ENCODE results near the gene ZBTB12. TPM values are rescaled to one million over a fixed set of nuclear protein-coding genes. Genes with fewer than 3 reads are reported as not detected.
"Not testable (repeated sequence)": the region's sequence is repeated elsewhere in the genome, so short reads cannot be mapped to it uniquely, and the experiment has no call there.

Gene ZBTB12
- total RNA-seq, 1 donor from 2014 or later: 3.5 TPM

DNA sequence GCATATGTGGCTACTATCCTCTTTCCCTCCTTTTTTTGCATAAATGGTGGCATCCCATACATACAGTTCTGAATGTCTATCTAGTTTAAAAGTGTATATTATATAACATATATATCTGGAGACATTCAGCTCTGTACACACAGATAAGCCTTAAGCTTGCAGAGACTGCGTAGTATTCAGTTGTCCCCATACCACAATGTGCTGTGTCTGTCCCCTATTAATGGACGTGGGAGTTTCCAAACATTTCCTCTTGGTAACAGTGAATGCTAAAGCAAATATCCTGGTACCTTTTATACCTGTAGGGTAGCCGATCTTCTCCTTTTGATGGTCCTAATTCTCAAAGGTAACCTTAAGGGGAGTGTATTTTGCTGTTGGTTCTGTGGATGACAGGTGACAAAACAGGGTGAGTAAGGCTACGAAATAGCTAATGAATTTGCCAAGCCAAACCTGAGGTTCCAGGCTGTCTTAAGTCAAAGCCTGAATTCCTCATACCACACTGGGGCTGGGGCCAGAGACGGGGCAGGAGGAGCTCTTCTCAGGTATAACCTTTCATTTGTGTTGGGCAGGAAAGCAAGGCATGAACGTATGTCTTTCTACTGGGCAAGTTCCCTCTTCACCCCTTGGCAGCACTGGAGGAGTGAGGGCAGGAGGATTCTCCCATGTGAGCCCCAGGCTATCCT, 17.9 kb upstream of the ZBTB12 start:
- Histone ChIP-seq H3K36me3 (no peaks in the 10 kb centered on the region), H3K4me1 (peaks cover 12% of the 10 kb centered on the region), H3K4me3 (no peak overlapping the region), H3K9me3 (no peaks in the 10 kb centered on the region), H3K27ac (peak overlapping the region; percentile 6), H3K27me3 (no peaks in the 10 kb centered on the region)
- TF ChIP-seq, protein P1, sequence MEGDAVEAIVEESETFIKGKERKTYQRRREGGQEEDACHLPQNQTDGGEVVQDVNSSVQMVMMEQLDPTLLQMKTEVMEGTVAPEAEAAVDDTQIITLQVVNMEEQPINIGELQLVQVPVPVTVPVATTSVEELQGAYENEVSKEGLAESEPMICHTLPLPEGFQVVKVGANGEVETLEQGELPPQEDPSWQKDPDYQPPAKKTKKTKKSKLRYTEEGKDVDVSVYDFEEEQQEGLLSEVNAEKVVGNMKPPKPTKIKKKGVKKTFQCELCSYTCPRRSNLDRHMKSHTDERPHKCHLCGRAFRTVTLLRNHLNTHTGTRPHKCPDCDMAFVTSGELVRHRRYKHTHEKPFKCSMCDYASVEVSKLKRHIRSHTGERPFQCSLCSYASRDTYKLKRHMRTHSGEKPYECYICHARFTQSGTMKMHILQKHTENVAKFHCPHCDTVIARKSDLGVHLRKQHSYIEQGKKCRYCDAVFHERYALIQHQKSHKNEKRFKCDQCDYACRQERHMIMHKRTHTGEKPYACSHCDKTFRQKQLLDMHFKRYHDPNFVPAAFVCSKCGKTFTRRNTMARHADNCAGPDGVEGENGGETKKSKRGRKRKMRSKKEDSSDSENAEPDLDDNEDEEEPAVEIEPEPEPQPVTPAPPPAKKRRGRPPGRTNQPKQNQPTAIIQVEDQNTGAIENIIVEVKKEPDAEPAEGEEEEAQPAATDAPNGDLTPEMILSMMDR (IDR thresholded peaks at IDR 0.05): no peak
- intact Hi-C loops (cut with DNase I): no loop called here
- DNase-seq (no peak), ATAC-seq (no peak)

DNA sequence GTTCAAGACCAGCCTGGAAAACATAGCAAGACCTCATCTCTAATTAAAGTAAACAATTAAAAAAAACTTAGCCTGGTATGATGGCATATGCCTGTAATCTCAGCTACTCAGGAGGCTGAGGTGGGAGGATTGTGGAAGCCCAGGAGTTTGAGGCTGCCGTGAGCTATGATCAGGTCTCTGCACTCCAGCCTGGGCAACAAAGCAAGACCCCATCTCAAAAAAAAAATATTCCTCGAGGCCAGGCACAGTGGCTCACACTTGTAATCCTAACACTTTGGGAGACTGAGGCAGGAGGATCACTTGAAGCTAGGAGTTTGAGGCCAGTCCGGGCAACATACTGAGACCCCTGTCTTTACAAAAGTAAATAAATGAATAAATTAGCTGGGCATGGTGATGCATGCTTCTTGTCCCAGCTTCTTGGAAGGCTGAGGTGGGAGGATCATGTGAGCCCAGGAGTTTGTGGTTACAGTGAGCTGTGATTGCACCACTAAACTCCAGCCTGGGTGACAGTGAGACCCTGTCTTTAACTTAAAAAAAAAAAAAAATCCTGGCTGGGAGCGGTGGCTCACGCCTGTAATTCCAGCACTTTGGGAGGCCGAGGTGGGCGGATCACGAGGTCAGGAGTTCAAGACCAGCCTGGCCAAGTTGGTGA, 16.3 kb upstream of the ZBTB12 start:
- Histone ChIP-seq H3K9me3 (no peaks in the 10 kb centered on the region), H3K27ac (no peak overlapping the region), H3K4me3 (no peak overlapping the region), H3K27me3 (no peaks in the 10 kb centered on the region), H3K36me3 (no peaks in the 10 kb centered on the region), H3K4me1 (peaks cover 12% of the 10 kb centered on the region)
- DNase-seq (no peak), ATAC-seq (no peak)
- TF ChIP-seq, protein P1 (IDR thresholded peaks at IDR 0.05): no peak
- intact Hi-C loops (cut with DNase I): no loop called here

DNA sequence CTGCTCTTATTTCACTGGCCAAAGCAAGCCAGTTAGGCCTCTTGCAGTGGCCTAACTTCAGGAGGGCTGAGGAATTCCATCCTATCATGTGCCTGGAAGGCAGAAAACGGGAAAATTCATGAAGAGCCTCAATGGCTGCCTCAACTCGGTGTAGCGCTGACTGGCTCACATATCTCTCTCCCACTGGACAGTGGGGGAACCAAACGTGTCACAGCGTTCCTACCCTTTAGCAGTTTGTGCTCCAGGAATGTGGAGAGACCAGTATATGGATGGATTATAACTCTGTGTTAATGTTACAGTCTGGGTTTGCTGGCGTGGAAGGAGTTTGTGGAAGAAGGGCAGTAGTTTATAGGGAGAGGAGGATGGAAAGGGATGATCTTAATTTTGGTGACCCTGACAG, 13.9 kb upstream of the ZBTB12 start:
- TF ChIP-seq, protein P1 (IDR thresholded peaks at IDR 0.05): no peak
- H3K27ac ChIP-seq: no peak overlapping the region
- no peaks in the 10 kb centered on the region for H3K36me3 ChIP-seq
- DNase-seq (no peak), ATAC-seq (no peak)
- no peaks in the 10 kb centered on the region for H3K27me3 ChIP-seq
- H3K4me1 ChIP-seq: peaks cover 8% of the 10 kb centered on the region
- intact Hi-C loops (cut with DNase I): no loop called here
- no peaks in the 10 kb centered on the region for H3K9me3 ChIP-seq
- H3K4me3 ChIP-seq: no peak overlapping the region

DNA sequence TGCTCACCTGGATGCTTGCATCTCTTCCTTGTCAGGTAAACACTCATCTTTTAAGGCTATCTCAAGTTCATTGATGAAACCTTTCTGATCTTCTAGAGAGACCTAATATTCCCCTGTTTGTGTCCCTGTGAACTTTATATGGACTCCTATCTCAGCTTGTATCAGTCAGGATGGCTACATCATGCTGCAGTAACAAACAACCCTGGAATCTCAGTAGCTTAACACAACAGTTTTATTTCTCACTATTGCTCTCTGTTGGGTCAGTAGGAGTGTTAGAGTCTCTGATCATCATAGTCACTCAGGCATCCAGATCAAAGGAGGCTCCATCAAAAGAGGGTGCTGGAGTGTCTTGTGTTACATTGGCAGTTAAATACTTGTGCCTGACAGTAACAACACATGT, 13.5 kb upstream of the ZBTB12 start:
- no peaks in the 10 kb centered on the region for H3K9me3 ChIP-seq
- no peak overlapping the region for H3K4me3 ChIP-seq
- no peak for DNase-seq
- no peak for ATAC-seq
- peaks cover 4% of the 10 kb centered on the region for H3K4me1 ChIP-seq
- TF ChIP-seq, protein P1 (IDR thresholded peaks at IDR 0.05): no peak
- no peak overlapping the region for H3K27ac ChIP-seq
- H3K36me3 ChIP-seq: no peaks in the 10 kb centered on the region
- no peaks in the 10 kb centered on the region for H3K27me3 ChIP-seq
- intact Hi-C loops (cut with DNase I): no loop called here

DNA sequence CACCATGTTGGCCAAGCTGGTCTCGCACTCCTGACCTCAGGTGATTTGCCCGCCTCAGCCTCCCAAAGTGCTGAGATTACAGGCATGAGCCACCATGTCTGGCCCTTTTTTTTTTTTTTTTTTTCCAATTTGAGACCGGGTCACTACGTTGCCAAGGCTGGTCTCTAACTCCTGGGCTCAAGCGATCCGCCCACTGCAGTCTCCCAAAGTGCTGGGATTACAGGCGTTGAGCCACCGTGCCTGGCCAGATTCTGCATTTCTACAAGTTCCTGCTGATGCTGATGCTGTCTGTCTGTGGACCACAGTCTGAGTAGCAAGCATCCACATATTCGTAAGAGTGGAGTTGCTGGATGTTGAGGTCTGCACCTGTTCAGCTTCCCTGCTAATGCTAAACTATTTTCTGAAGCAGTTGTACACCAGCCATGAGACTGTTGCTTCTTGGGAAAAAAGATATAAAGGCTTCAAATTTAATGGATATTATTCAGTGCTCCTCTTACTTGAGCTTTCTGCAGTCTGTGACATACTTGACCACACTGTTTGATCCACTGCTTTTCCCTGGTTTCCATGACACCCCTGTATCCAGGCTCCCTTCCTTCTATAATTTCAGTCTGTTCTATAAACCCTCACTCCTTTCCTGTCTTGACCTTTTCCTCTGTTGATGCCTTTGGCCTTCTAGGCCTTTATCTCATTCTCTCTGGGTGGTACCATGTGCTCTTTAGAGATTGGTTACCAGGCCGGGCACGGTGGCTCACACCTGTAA, 10.1 kb upstream of the ZBTB12 start:
- Histone ChIP-seq H3K36me3 (no peaks in the 10 kb centered on the region), H3K27me3 (no peaks in the 10 kb centered on the region), H3K27ac (no peak overlapping the region), H3K9me3 (no peaks in the 10 kb centered on the region), H3K4me3 (no peak overlapping the region), H3K4me1 (no peaks in the 10 kb centered on the region)
- TF ChIP-seq, protein P1 (IDR thresholded peaks at IDR 0.05): no peak
- intact Hi-C loops (cut with DNase I): no loop called here
- no peak for ATAC-seq
- no peak for DNase-seq

DNA sequence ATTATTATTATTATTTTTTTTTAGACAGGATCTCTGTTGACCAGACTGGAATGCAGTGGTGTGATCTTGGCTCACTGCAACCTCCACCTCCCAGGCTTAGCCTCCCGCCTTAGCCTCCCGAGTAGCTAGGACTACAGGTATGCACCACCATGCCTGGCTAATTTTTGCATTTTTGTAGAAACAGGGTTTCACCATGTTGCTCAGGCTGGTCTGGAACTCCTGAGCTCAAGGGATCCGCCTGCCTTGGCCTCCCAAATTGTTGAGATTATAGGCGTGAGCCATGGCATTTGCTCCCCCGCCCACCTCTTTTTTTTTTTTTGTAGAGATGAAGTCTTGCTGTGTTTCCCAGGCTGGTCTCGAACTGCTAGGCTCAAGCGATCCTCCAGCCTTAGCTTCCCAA, 7.4 kb upstream of the ZBTB12 start:
- ATAC-seq; H3K4me1 ChIP-seq; H3K36me3 ChIP-seq; H3K27me3 ChIP-seq; H3K27ac ChIP-seq; intact Hi-C loops (cut with DNase I); DNase-seq; H3K4me3 ChIP-seq; H3K9me3 ChIP-seq: not testable (repeated sequence)

Measured in upper lobe of right lung (tissue), 1 donor.